Upper lobe of right lung (tissue), 1 donor: ENCODE measurements around the gene EAF1. TPM values are rescaled to one million over a fixed set of nuclear protein-coding genes. Genes with fewer than 3 reads are reported as not detected.
"Not testable (repeated sequence)": the region's sequence is repeated elsewhere in the genome, so short reads cannot be mapped to it uniquely, and the experiment has no call there.

ENCODE experiments used
- ATAC-seq: fragments of 200-7000 bp; cut with Tn5 transposase; one replicate; pipeline ENCODE4 v1.9.1; 2020; ENCODE audit warnings: mild to moderate bottlenecking, moderate library complexity
- DNase-seq: peaks from one replicate; pipeline ENCODE4 v3.0.0-alpha.2; 2020
- H3K27ac ChIP-seq: fragments of 200-600 bp; one replicate; pipeline ENCODE4 v1.8.0; 2022
- H3K27me3 ChIP-seq: fragments of 200-600 bp; one replicate; pipeline ENCODE4 v1.8.0; 2022; ENCODE audit warnings: mild to moderate bottlenecking
- H3K36me3 ChIP-seq: fragments of 200-600 bp; one replicate; pipeline ENCODE4 v1.8.0; 2022
- H3K4me1 ChIP-seq: fragments of 200-600 bp; one replicate; pipeline ENCODE4 v1.8.0; 2022
- H3K4me3 ChIP-seq: fragments of 200-600 bp; one replicate; pipeline ENCODE4 v1.8.0; 2022; ENCODE audit warnings: mild to moderate bottlenecking
- H3K9me3 ChIP-seq: fragments of 200-600 bp; one replicate; pipeline ENCODE4 v1.8.0; 2022
- intact Hi-C: fragments of 100-400 bp; cut with DNase I; formaldehyde crosslinking; loops from one replicate; pipeline ENCODE4 v1.11.0; 2022
- total RNA-seq: library from RNA; stranded (reverse); fragmentation: NEBNext Ultra II Directional; extraction: Animal tissue kit (Norgen Biotek cat#: 25700); gene quantifications from one replicate; pipeline ENCODE4 v1.2.1, GENCODE V29; 2021
- TF ChIP-seq, protein P1 (sequence below): fragments of 200-600 bp; IDR thresholded peaks from one replicate; pipeline ENCODE4 v1.8.0; 2022; ENCODE audit warnings: antibody characterized with exemption
- donor health status: DM: no; HTN: yes; CAD: no; lungs with severe emphysema.

EAF1 gene
- total RNA-seq, 1 donor from 2014 or later = 24.6 TPM

DNA sequence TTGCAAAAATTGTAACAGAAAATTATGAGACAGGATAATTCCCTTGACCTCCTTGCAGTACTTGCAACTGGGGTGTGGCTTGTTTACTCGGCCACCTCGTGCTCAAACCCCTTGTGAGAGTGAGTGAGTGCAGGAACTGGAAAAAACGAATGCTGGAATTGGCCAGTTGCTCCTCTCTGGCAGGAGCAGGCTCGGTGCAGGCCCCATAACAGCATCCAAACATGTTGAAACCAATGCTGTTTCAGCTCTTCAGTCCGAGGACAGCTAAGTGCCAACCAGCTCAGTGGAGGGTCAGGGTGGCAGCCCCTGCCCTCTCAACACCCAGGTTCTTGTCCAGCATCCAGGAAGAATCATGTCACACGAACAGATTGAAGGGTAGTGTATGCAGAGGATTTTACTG lies 36.9 kb upstream of the EAF1 start:
- Histone ChIP-seq H3K27ac (no peak overlapping the region), H3K36me3 (no peaks in the 10 kb centered on the region), H3K9me3 (no peaks in the 10 kb centered on the region), H3K27me3 (no peaks in the 10 kb centered on the region), H3K4me3 (no peak overlapping the region), H3K4me1 (no peaks in the 10 kb centered on the region)
- DNase-seq = no peak
- ATAC-seq = peak; percentile 65
- TF ChIP-seq, protein P1, sequence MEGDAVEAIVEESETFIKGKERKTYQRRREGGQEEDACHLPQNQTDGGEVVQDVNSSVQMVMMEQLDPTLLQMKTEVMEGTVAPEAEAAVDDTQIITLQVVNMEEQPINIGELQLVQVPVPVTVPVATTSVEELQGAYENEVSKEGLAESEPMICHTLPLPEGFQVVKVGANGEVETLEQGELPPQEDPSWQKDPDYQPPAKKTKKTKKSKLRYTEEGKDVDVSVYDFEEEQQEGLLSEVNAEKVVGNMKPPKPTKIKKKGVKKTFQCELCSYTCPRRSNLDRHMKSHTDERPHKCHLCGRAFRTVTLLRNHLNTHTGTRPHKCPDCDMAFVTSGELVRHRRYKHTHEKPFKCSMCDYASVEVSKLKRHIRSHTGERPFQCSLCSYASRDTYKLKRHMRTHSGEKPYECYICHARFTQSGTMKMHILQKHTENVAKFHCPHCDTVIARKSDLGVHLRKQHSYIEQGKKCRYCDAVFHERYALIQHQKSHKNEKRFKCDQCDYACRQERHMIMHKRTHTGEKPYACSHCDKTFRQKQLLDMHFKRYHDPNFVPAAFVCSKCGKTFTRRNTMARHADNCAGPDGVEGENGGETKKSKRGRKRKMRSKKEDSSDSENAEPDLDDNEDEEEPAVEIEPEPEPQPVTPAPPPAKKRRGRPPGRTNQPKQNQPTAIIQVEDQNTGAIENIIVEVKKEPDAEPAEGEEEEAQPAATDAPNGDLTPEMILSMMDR = no peak
- intact Hi-C loops = no loop called here

GRCh38 chr3:15391007-15391406 lies 36.4 kb upstream of the EAF1 start:
- H3K4me1 ChIP-seq = no peaks in the 10 kb centered on the region
- no peaks in the 10 kb centered on the region for H3K9me3 ChIP-seq
- no peaks in the 10 kb centered on the region for H3K27me3 ChIP-seq
- ATAC-seq (no peak), DNase-seq (no peak)
- no peak overlapping the region for H3K4me3 ChIP-seq
- intact Hi-C loops = no loop called here
- no peaks in the 10 kb centered on the region for H3K36me3 ChIP-seq
- TF ChIP-seq, protein P1 = no peak
- no peak overlapping the region for H3K27ac ChIP-seq

GRCh38 chr3:15393252-15393651 lies 34.1 kb upstream of the EAF1 start:
- H3K27me3 ChIP-seq, H3K4me1 ChIP-seq, H3K27ac ChIP-seq, H3K9me3 ChIP-seq, DNase-seq, H3K4me3 ChIP-seq, ATAC-seq, H3K36me3 ChIP-seq, intact Hi-C loops: not testable (repeated sequence)

DNA sequence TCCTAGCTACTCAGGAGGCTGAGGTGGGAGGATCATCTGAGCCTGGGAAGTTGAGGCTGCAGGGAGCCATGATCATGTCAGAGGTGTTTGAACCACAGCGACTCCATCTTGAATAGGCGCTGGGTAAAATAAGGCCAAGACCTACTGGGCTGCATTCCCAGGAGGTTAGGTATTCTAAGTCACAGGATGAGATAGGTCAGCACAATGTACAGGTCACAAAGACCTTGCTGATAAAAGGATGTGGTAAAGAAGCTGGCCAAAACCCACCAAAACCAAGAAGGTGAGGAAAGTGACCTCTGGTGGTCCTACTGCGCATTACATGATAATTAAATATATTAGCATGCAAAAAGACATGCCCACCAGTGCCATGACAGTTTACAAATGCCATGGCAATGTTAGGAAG lies 28.7 kb upstream of the EAF1 start:
- ATAC-seq, H3K27ac ChIP-seq, H3K4me1 ChIP-seq, intact Hi-C loops, DNase-seq, H3K4me3 ChIP-seq, H3K36me3 ChIP-seq, H3K27me3 ChIP-seq, H3K9me3 ChIP-seq: not testable (repeated sequence)
- TF ChIP-seq, protein P1 = peak; percentile 31

DNA sequence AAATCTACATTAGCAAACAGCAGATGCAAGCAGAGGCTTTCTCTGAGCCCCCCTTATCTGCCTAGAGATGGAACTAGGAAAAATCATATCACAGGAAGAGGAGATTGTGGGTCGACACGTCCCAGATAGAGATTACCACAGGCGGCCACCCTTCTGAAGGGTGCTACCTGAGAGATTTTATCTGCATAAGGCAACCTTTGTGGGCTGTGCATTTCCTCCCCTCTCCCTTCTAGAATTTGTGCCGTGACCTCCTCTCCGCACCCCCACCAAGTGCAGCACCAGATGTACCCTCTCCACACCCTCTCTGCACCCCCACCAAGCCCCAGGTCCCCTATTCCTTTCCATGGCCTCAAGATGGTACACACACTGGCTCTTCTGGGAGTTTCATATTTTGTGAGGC lies 27.4 kb upstream of the EAF1 start:
- DNase-seq (no peak), ATAC-seq (no peak)
- intact Hi-C loops = no loop called here
- Histone ChIP-seq H3K27ac (no peak overlapping the region), H3K27me3 (no peaks in the 10 kb centered on the region), H3K36me3 (no peaks in the 10 kb centered on the region), H3K9me3 (no peaks in the 10 kb centered on the region), H3K4me3 (no peak overlapping the region), H3K4me1 (no peaks in the 10 kb centered on the region)
- TF ChIP-seq, protein P1 = no peak

DNA sequence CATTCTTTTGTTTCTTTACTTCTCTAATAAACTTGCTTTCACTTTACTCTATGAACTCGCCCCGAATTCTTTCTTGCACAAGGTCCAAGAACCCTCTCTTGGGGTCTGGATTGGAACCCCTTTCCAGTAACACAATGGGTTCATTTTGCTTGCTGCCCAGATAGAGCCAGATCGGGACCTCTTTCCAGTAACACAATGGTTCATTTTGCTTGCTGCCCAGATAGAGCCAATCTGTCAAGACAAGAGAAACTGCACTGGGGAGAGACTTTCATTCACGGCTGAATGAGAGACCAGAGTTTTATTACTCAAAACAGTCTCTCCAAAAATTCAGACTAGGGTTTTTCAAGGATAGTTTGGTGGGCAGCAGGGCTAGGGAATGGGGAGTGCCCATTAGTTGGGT lies 25.5 kb upstream of the EAF1 start:
- intact Hi-C loops = no loop called here
- no peaks in the 10 kb centered on the region for H3K4me1 ChIP-seq
- no peak for ATAC-seq

More for the DNA sequence above, 25.5 kb upstream of the EAF1 start:
- Histone ChIP-seq H3K36me3 (no peaks in the 10 kb centered on the region), H3K9me3 (no peaks in the 10 kb centered on the region), H3K4me3 (no peak overlapping the region), H3K27ac (no peak overlapping the region), H3K27me3 (no peaks in the 10 kb centered on the region)
- TF ChIP-seq, protein P1 = no peak
- DNase-seq = no peak
